Stomach (tissue), 9 donors: ENCODE measurements around the gene SEBOX. TPM values are rescaled to one million over a fixed set of nuclear protein-coding genes. Genes with fewer than 3 reads are reported as not detected.

Experiments used
- DNase-seq, 2 donors: peaks; one replicate each; pipeline versions ENCODE4 v3.0.0 to v3.0.0-alpha.2; 2013 to 2019
- H3K27ac ChIP-seq, 5 donors: fragments of 200-600 bp in 4 of 5; sonication (generic) in 4 of 5; one replicate each; pipeline ENCODE4 v1.5.1; 2013 to 2019; ENCODE audit warnings: mild to moderate bottlenecking in 1 of 5, moderate library complexity in 1 of 5
- H3K27me3 ChIP-seq, 3 donors: fragments of 200-600 bp; sonication (generic); one replicate each; pipeline ENCODE4 v1.5.1; 2017 to 2019; ENCODE audit warnings: mixed run types in 1 of 3
- H3K36me3 ChIP-seq, 4 donors: fragments of 200-600 bp; sonication (generic); 1 replicate in 3 of 4; 2 replicates in 1 of 4; pipeline ENCODE4 v1.5.1; 2016 to 2019
- H3K4me1 ChIP-seq, 4 donors: fragments of 200-600 bp; sonication (generic); one replicate each; pipeline ENCODE4 v1.5.1; 2016 to 2019
- H3K4me3 ChIP-seq, 4 donors: fragments of 200-600 bp; sonication (generic) in 3 of 4; one replicate each; pipeline ENCODE4 v1.5.1; 2016 to 2019; ENCODE audit warnings: mild to moderate bottlenecking in 1 of 4
- H3K9me3 ChIP-seq, 4 donors: fragments of 200-600 bp; sonication (generic); one replicate each; pipeline ENCODE4 v1.5.1; 2016 to 2019
- EP300 ChIP-seq: sonication (generic); formaldehyde crosslinking; IDR thresholded peaks from one replicate; pipeline ENCODE4 v1.6.1; 2017; ENCODE audit warnings: antibody characterized with exemption
- POLR2A ChIP-seq, 4 donors: fragments of 450-650 bp; IDR thresholded peaks; one replicate each; pipeline ENCODE4 v1.6.1; 2016; ENCODE audit warnings: antibody characterized with exemption in 4 of 4, control low read depth in 2 of 4, mild to moderate bottlenecking in 1 of 4, moderate library complexity in 1 of 4
- POLR2AphosphoS5 ChIP-seq, 3 donors: sonication (generic); formaldehyde crosslinking; IDR thresholded peaks; one replicate each; pipeline ENCODE4 v1.6.1; 2016; ENCODE audit warnings: antibody characterized with exemption in 3 of 3
- whole genome bisulfite sequencing, 5 donors: extraction: QIAGEN DNeasy Blood & Tissue Kit in 3 of 5; methylation state at CpG; one replicate each; pipeline versions ENCODE4 v1.1.5 to v1.1.7; 2013 to 2018; 5-methylcytosine and 5-hydroxymethylcytosine counted together
- intact Hi-C: fragments of 100-400 bp; cut with DNase I; formaldehyde crosslinking; loops from one replicate; pipeline ENCODE4 v1.15.1; 2023; ENCODE audit warnings: low total_unique reads
- polyA plus RNA-seq, 3 donors: library from polyadenylated mRNA; stranded (reverse); fragments of 200-250 nt; gene quantifications; one replicate each; pipeline ENCODE4 v1.2.3, GENCODE V29; 2013
- total RNA-seq, 5 donors: library from RNA; depleted of rRNA; stranded (reverse); fragments of >200 nt; gene quantifications; one replicate each; pipeline versions ENCODE4 v1.1.0 to v1.2.3, GENCODE V29; 2014 to 2016
- TF ChIP-seq, protein P1 (sequence below), 7 experiments: fragments of 450-650 bp in 4 of 7; fragments of 200-600 bp in 3 of 7; sonication (generic) in 3 of 7; IDR thresholded peaks; one replicate each; pipeline ENCODE4 v1.5.1; 2016 to 2019; ENCODE audit warnings: antibody characterized with exemption in 7 of 7, control low read depth in 2 of 7, mild to moderate bottlenecking in 1 of 7
- donor health status: healthy with polysubstance abuse.
- donor health status: Bipolar disorder and iron deficiency.
- donor health status: healthy.

The SEBOX gene
- total and polyA plus RNA-seq, 8 donors, result not detected

DNA sequence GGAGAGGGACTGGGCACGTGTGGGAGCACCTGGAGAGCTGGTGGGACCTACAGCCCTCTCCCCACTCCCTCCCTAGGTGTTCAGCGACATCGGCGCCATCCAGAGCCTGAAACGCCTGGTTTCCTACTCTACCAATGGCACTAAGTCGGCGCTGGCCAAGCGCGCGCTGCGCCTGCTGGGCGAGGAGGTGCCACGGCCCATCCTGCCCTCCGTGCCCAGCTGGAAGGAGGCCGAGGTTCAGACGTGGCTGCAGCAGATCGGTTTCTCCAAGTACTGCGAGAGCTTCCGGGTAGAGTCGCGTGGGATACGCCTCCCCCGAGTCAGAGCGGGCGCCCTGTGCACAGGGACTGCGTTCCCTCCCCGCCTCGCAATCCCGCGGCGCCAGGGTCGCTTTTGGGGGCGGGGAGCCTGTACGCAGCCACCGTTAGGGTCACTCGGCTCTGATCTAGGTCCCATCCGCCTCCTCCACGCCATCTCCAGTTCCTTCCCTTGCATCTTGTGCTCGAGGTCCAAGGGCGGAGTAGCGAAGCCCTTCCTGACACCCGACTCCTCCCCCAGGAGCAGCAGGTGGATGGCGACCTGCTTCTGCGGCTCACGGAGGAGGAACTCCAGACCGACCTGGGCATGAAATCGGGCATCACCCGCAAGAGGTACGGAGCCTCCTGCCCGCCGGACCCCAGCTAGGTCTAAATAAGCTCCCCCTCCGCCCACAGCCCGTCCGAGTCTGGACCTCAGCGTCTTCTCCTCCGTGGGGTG lies 19.5 kb upstream of the SEBOX start:
- Histone ChIP-seq H3K27ac (peak overlapping the region; percentile 72 to 86 (median 78)), H3K4me1 (peaks cover 9 to 42% (median 39%) of the 10 kb centered on the region in 4 donors), H3K9me3 (no peaks in the 10 kb centered on the region), H3K36me3 (peaks cover 10 to 36% (median 26%) of the 10 kb centered on the region in 4 donors), H3K4me3 (peak overlapping the region; percentile 43 to 67 (median 50)), H3K27me3 (peaks cover 0 to 6% (median 0%) of the 10 kb centered on the region in 3 donors)
- DNase-seq, result peak; percentile 88 to 90
- WGBS, 5 donors, result 13 to 29% (median 16%) methylated on average over 26 to 56 of the region's 56 CpGs
- peak in 1 of 3 donors; percentile 84 for TF ChIP-seq POLR2AphosphoS5 (IDR thresholded peaks at IDR 0.05)
- TF ChIP-seq EP300, result no peak
- TF ChIP-seq POLR2A (IDR thresholded peaks at IDR 0.05), result peak in 3 of 4 donors; percentile 16 to 34 (median 23)
- intact Hi-C loops, result no loop called here

DNA sequence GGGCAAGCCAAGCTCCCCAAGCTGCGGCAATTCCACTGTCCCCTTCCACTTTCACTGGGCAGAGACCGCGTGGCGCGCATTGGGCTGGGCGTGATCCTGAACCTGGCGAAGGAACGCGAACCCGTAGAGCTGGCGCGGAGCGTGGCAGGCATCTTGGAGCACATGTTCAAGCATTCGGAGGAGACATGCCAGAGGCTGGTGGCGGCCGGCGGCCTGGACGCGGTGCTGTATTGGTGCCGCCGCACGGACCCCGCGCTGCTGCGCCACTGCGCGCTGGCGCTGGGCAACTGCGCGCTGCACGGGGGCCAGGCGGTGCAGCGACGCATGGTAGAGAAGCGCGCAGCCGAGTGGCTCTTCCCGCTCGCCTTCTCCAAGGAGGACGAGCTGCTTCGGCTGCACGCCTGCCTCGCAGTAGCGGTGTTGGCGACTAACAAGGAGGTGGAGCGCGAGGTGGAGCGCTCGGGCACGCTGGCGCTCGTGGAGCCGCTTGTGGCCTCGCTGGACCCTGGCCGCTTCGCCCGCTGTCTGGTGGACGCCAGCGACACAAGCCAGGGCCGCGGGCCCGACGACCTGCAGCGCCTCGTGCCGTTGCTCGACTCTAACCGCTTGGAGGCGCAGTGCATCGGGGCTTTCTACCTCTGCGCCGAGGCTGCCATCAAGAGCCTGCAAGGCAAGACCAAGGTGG lies 16.3 kb upstream of the SEBOX start:
- Histone ChIP-seq H3K9me3 (no peaks in the 10 kb centered on the region), H3K4me3 (peak overlapping the region; percentile 10 to 47 (median 17)), H3K4me1 (peaks cover 9 to 42% (median 39%) of the 10 kb centered on the region in 4 donors), H3K27ac (no peak overlapping the region), H3K27me3 (peaks cover 0 to 6% (median 0%) of the 10 kb centered on the region in 3 donors), H3K36me3 (peaks cover 0 to 8% (median 0%) of the 10 kb centered on the region in 4 donors)
- TF ChIP-seq POLR2A (IDR thresholded peaks at IDR 0.05), result no peak
- TF ChIP-seq, protein P1, sequence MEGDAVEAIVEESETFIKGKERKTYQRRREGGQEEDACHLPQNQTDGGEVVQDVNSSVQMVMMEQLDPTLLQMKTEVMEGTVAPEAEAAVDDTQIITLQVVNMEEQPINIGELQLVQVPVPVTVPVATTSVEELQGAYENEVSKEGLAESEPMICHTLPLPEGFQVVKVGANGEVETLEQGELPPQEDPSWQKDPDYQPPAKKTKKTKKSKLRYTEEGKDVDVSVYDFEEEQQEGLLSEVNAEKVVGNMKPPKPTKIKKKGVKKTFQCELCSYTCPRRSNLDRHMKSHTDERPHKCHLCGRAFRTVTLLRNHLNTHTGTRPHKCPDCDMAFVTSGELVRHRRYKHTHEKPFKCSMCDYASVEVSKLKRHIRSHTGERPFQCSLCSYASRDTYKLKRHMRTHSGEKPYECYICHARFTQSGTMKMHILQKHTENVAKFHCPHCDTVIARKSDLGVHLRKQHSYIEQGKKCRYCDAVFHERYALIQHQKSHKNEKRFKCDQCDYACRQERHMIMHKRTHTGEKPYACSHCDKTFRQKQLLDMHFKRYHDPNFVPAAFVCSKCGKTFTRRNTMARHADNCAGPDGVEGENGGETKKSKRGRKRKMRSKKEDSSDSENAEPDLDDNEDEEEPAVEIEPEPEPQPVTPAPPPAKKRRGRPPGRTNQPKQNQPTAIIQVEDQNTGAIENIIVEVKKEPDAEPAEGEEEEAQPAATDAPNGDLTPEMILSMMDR (IDR thresholded peaks at IDR 0.05), result peak in 2 of 7 experiments; percentile 15
- WGBS, 5 donors, result 15 to 44% (median 19%) methylated on average over 41 to 72 of the region's 72 CpGs
- DNase-seq, result peak; percentile 44 to 73
- intact Hi-C loops, result no loop called here

DNA sequence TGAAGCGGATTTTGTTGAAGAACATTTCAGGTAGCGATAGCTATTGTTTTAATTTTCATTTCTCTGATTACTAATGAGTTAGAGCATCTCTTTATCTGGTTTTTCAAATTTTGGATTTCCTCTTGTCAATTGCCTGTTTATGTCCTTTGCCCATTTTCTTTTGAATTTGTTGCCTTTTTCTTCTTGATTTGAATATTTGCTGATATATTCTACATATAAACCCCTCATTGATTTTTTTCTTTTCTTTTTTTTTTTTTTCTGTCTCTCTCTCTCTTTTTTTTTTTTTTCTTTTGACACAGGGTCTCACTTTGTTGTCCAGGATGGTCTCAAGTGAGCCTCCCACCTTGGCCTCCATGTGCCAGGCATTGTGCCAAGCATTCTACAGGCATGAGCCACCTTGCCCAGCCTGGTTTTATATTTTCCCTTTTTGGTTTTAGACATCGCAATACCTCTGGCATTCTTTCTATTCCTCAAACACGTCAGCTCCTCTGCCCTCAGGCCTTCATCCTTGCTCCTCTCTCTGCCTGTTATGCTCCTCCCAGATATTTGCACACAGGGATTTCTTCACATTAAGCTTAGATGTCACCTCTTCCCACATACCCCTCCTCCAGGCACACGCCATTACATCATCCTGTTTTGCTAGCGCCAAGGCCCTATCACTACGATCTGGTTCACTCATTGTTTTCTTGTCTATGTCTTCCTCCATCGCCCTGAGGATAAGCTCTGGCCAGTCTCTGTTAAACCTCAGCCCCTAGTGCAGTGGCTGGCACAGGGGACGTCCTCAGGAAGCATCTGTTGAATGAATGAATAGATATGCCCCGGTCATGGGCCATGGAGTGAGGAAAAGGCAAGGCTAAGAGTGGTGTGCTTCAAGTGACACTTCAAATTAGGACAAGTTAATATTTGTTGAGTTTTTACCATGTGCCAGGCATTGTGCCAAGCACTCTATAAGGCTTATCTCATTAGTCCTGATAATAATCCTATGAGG lies 15.1 kb upstream of the SEBOX start:
- Histone ChIP-seq H3K9me3 (no peaks in the 10 kb centered on the region), H3K27ac (no peak overlapping the region), H3K4me1 (peaks cover 9 to 36% (median 31%) of the 10 kb centered on the region in 4 donors), H3K4me3 (no peak overlapping the region), H3K36me3 (peaks cover 0 to 8% (median 0%) of the 10 kb centered on the region in 4 donors), H3K27me3 (peaks cover 0 to 6% (median 0%) of the 10 kb centered on the region in 3 donors)
- DNase-seq, result no peak
- WGBS, 5 donors, result 54 to 71% (median 56%) methylated on average over 10 of the region's 10 CpGs
- TF ChIP-seq POLR2AphosphoS5 (IDR thresholded peaks at IDR 0.05) (no peak), EP300 (no peak), POLR2A (IDR thresholded peaks at IDR 0.05) (no peak)
- TF ChIP-seq, protein P1 (IDR thresholded peaks at IDR 0.05), result no peak
- intact Hi-C loops, result no loop called here

DNA sequence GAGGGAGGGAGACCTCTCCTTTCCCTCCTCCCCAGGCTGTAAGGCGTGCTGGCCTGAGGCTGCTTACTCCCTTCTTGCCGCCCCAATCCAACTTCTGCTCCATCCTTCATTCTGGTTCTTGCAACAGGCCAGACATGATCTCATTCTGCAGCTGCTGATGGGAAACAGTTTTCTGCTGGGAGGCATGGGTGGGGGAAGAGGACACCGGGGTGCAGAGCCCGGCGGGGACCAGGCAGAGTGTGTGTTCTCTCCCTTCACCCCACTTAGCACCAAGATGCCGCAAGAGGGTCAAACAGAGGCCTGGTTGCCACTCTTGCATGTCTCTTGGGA lies 7.9 kb upstream of the SEBOX start:
- DNase-seq, result no peak
- 80 to 96% (median 90%) methylated on average over 6 of the region's 6 CpGs for WGBS, 5 donors

More for the DNA sequence above, 7.9 kb upstream of the SEBOX start:
- TF ChIP-seq, protein P1 (IDR thresholded peaks at IDR 0.05), result no peak
- TF ChIP-seq POLR2A (IDR thresholded peaks at IDR 0.05) (no peak), POLR2AphosphoS5 (IDR thresholded peaks at IDR 0.05) (no peak), EP300 (no peak)
- Histone ChIP-seq H3K27me3 (peaks cover 0 to 25% (median 5%) of the 10 kb centered on the region in 3 donors), H3K27ac (no peak overlapping the region), H3K9me3 (no peaks in the 10 kb centered on the region), H3K36me3 (no peaks in the 10 kb centered on the region), H3K4me3 (peak overlapping the region in 3 of 4 donors; percentile 56 to 76 (median 71)), H3K4me1 (peaks cover 28 to 43% (median 38%) of the 10 kb centered on the region in 4 donors)
- intact Hi-C loops, result no loop called here
